Measurements from ENCODE around the gene CHST12.
"Not testable (repeated sequence)": the region's sequence is repeated elsewhere in the genome, so short reads cannot be mapped to it uniquely, and the experiment has no call there.

CHST12 gene

GRCh38 chr7:2435146-2435545 lies 31.7 kb downstream of the CHST12 start:
- DNase-seq (ENCODE audit: low read depth in 3 of 3) = no peak

GRCh38 chr7:2436341-2437104 lies 33.1 kb downstream of the CHST12 start:
- DNase-seq (ENCODE audit: low read depth in 3 of 3) = no peak

- no peak for DNase-seq (ENCODE audit: low read depth in 3 of 3)
Observed at GRCh38 chr7:2437136-2437535, 33.7 kb downstream of the CHST12 start.

GRCh38 chr7:2437537-2438148 lies 34.2 kb downstream of the CHST12 start:
- DNase-seq (ENCODE audit: low read depth in 3 of 3) = no peak

GRCh38 chr7:2438186-2438585 lies 34.8 kb downstream of the CHST12 start:
- DNase-seq (ENCODE audit: low read depth in 3 of 3) = no peak

GRCh38 chr7:2438775-2439174 lies 35.4 kb downstream of the CHST12 start:
- DNase-seq (ENCODE audit: low read depth in 3 of 3) = no peak

GRCh38 chr7:2440608-2441245 lies 37.3 kb downstream of the CHST12 start:
- DNase-seq (ENCODE audit: low read depth in 3 of 3) = no peak

- no peak for DNase-seq (ENCODE audit: low read depth in 3 of 3)
Observed at GRCh38 chr7:2441430-2442058, 38.1 kb downstream of the CHST12 start.

- DNase-seq (ENCODE audit: low read depth in 3 of 3) = no peak
Observed at GRCh38 chr7:2443491-2443890, 40.1 kb downstream of the CHST12 start.

- no peak for DNase-seq (ENCODE audit: low read depth in 3 of 3)
Observed at GRCh38 chr7:2444476-2444875, 41.1 kb downstream of the CHST12 start.

- no peak for DNase-seq (ENCODE audit: low read depth in 3 of 3)
Observed at GRCh38 chr7:2445047-2445446, 41.6 kb downstream of the CHST12 start.

- no peak for DNase-seq (ENCODE audit: low read depth in 3 of 3)
Observed at GRCh38 chr7:2445898-2446555, 42.6 kb downstream of the CHST12 start.

GRCh38 chr7:2446676-2447075 lies 43.3 kb downstream of the CHST12 start:
- no peak for DNase-seq (ENCODE audit: low read depth in 3 of 3)

GRCh38 chr7:2450198-2451107 lies 47.0 kb downstream of the CHST12 start:
- DNase-seq (ENCODE audit: low read depth in 3 of 3) = no peak

- peak; percentile 52 to 78 (median 65) for DNase-seq (ENCODE audit: low read depth in 3 of 3)
Observed at GRCh38 chr7:2451171-2452073, 48.0 kb downstream of the CHST12 start.

- DNase-seq (ENCODE audit: low read depth in 3 of 3) = no peak
Observed at GRCh38 chr7:2452074-2452507, 48.7 kb downstream of the CHST12 start.

GRCh38 chr7:2452643-2453270 lies 49.3 kb downstream of the CHST12 start:
- no peak for DNase-seq (ENCODE audit: low read depth in 3 of 3)

- DNase-seq (ENCODE audit: low read depth in 3 of 3) = not testable (repeated sequence)
Observed at GRCh38 chr7:2453849-2454248, 50.4 kb downstream of the CHST12 start.

- DNase-seq (ENCODE audit: low read depth in 3 of 3) = no peak
Observed at GRCh38 chr7:2459674-2460073, 56.3 kb downstream of the CHST12 start.
